PFSK-1 (cell line): ENCODE results near the gene CCDC167. TPM values are rescaled to one million over a fixed set of nuclear protein-coding genes. Genes with fewer than 3 reads are reported as not detected.
A peak's percentile ranks its signal among the peaks of the same experiment; 100 is the strongest.

Source experiments
- FOXP2 ChIP-seq: optimal IDR thresholded peaks from 2 replicates; pipeline ENCODE3; 2011; ENCODE audit warnings: borderline replicate concordance, control low read depth, inconsistent platforms; ENCODE audit not compliant: insufficient read depth; ENCODE audit errors: extremely low read length, extremely low read depth
- POLR2AphosphoS5 ChIP-seq: IDR thresholded peaks from 2 replicates; pipeline ENCODE4 v1.6.1; 2012; ENCODE audit warnings: low read depth, mild to moderate bottlenecking, control low read depth, low read length, moderate library complexity
- SIN3A ChIP-seq: IDR thresholded peaks from 2 replicates; pipeline ENCODE4 v1.6.1; 2012; ENCODE audit warnings: mild to moderate bottlenecking, low read length, moderate library complexity, borderline replicate concordance; ENCODE audit not compliant: insufficient read depth
- TAF1 ChIP-seq: IDR thresholded peaks from 2 replicates; pipeline ENCODE4 v1.6.1; 2012; ENCODE audit warnings: low read length, control low read depth, borderline replicate concordance; ENCODE audit not compliant: insufficient read depth
- polyA plus RNA-seq: library from polyadenylated mRNA; unstranded; fragments of >200 nt; gene quantifications from one replicate; pipeline ENCODE4 v1.2.1, GENCODE V29; 2012; ENCODE audit warnings: low read depth, missing spikeins; ENCODE audit not compliant: insufficient read length
- TF ChIP-seq, protein P1 (sequence below), 2 experiments: IDR thresholded peaks; 2 replicates each; pipeline versions ENCODE4 v1.6.1 to v1.8.0; 2011 to 2012; ENCODE audit warnings: low read depth in 2 of 2, low read length in 2 of 2, control low read depth in 1 of 2, inconsistent platforms in 1 of 2, mild to moderate bottlenecking in 1 of 2, moderate library complexity in 1 of 2; ENCODE audit not compliant: insufficient read depth in 1 of 2

The CCDC167 gene
- 28.5 TPM for polyA plus RNA-seq

DNA sequence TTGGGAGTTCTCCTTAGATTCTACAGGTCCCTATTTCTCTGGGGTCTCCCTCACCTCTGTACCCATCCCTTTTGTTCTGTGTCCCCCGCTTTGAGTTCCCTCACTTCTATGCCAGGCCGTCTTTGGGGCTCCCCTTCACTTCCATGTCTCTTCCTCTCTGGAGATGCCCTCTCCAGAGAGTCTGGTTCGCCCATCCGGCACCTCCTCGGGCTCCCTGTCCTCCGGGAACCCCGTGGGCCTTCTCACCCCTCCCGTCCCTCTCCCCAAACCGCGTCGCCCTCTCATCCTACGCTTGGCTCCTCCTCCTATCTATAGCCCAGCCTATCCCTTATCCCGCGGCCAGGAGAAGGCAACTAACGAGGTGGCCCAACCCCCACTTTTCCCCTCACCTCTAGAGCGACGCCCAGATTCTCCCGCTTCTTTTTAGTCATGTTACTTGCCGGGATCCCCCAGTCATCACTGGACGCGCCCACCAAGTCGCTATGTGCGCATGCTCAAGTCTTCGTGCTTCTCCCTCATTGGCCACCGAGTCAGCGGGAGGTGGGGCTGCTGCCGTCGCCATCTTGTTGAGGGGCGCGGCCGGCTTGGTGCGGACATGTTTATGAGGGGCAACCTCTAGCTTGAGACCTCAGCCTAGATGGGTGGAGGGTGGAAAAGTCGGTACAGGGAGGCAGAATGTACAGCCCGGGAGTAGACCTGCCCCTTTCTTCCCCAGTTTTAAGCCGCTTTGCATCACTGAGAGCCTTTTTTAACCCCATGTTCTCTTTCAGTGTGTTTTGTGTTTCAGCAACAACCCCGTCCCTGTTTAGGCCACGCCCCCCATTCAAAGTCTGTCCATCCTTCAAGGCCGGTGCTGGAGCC lies at the start of gene CCDC167:
CCDC167 (minus strand) TSS at position 461 of the 861 bp plus-strand sequence; CDS start at position 431, 30 bp downstream.
- 0 out of 2 replicates have a peak, but pooled peaks have one; percentile 37 for TF ChIP-seq TAF1
- TF ChIP-seq POLR2AphosphoS5: peak; percentile 69; the same call in 1 of the 2 replicates
- TF ChIP-seq, protein P1, sequence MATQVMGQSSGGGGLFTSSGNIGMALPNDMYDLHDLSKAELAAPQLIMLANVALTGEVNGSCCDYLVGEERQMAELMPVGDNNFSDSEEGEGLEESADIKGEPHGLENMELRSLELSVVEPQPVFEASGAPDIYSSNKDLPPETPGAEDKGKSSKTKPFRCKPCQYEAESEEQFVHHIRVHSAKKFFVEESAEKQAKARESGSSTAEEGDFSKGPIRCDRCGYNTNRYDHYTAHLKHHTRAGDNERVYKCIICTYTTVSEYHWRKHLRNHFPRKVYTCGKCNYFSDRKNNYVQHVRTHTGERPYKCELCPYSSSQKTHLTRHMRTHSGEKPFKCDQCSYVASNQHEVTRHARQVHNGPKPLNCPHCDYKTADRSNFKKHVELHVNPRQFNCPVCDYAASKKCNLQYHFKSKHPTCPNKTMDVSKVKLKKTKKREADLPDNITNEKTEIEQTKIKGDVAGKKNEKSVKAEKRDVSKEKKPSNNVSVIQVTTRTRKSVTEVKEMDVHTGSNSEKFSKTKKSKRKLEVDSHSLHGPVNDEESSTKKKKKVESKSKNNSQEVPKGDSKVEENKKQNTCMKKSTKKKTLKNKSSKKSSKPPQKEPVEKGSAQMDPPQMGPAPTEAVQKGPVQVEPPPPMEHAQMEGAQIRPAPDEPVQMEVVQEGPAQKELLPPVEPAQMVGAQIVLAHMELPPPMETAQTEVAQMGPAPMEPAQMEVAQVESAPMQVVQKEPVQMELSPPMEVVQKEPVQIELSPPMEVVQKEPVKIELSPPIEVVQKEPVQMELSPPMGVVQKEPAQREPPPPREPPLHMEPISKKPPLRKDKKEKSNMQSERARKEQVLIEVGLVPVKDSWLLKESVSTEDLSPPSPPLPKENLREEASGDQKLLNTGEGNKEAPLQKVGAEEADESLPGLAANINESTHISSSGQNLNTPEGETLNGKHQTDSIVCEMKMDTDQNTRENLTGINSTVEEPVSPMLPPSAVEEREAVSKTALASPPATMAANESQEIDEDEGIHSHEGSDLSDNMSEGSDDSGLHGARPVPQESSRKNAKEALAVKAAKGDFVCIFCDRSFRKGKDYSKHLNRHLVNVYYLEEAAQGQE (IDR thresholded peaks at IDR 0.05; ENCODE audit: insufficient read depth in 1 of 2, low read depth in 2 of 2, low read length in 2 of 2): no peak
- no peak for TF ChIP-seq FOXP2
- TF ChIP-seq SIN3A: no peak

DNA sequence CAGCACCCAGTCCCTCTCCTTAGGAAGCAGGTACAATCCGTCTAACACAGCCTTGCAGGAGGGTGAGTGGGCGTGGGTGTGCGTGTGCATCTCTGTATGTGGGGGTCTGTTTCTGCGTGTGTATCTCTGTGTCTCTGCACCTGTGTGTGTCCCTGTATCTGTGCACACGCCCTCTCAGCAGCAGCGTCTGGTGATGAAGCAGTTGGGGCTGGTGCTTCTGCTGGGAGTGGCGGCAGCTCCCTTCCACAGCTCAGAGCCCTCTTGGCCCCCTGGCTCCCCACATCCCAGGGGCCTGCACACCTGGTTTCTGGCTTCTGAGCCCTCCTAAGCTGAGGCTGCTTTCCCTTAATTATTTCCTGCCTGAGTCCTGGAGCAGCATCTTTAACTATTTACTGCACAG lies 49.5 kb upstream of the CCDC167 start:
- TF ChIP-seq, protein P1 (IDR thresholded peaks at IDR 0.05; ENCODE audit: insufficient read depth in 1 of 2, low read depth in 2 of 2, low read length in 2 of 2): no peak
- TF ChIP-seq FOXP2 (no peak), TAF1 (no peak), POLR2AphosphoS5 (no peak), SIN3A (no peak)

DNA sequence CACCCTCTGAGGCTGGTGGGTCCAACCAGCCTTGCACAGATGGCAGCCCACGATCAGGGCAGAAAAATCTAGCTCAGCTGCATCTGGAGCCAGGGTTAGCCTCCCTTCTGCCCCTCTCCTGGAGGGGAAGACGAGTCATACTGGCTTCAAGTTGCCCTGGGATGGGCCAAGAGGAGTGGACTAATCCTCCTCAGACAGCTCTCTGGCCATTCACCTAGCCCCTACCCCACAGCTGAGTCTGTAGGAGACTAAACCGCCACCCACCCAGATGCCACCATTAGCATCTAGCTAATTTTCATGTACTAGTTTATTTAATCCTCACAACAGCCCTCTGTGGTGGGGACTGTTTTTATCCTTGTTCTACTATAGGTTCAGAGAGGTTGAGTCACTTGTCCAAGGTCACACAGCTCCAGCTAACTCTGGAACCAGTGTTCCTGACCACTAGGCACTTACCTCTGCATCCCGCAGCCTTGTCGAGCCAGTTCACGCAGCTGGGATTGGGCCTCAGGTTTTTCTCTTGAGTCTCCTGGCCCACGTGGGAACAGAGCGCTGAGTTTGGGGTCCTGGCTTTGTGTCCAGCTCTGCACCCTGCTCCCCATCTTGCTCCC lies 48.5 kb upstream of the CCDC167 start:
- no peak; the same call in 1 of the 2 replicates for TF ChIP-seq TAF1
- TF ChIP-seq, protein P1 (IDR thresholded peaks at IDR 0.05; ENCODE audit: insufficient read depth in 1 of 2, low read depth in 2 of 2, low read length in 2 of 2): no peak
- TF ChIP-seq SIN3A: no peak
- no peak for TF ChIP-seq POLR2AphosphoS5
- no peak for TF ChIP-seq FOXP2

DNA sequence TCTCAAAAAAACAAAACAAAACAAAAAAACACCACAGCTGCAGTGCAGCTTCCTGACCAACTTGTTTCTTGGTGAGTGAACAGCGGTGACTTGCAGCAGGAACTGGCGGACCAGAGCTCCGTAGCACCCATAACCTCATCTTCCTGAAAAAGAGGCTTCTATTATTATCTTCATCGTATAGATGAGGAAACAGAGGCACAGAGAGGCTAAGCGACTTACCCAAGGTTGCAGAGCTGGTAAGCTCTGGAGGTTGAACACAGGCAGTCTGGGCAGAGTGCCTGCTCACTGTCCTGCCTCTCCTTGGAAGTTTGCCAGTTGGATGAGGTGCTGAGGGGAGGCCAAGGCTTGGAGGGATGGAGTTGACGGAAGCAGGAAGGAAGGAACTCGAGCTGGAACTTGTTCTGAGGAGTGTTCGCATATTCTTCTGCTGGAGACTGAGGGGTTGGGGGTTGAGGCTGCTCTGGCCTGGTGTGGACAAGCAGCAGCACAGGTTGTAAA lies 47.9 kb upstream of the CCDC167 start:
- peak; percentile 35; the same call in 1 of the 2 replicates for TF ChIP-seq POLR2AphosphoS5
- TF ChIP-seq TAF1: peak; percentile 43; the same call in 1 of the 2 replicates
- TF ChIP-seq FOXP2: no peak
- 0 out of 2 replicates have a peak, but pooled peaks have one; percentile 45 for TF ChIP-seq SIN3A
- TF ChIP-seq, protein P1 (IDR thresholded peaks at IDR 0.05; ENCODE audit: insufficient read depth in 1 of 2, low read depth in 2 of 2, low read length in 2 of 2): peak; percentile 33 to 68; a peak in 1 of 4 replicates
